Esophagus muscularis mucosa (tissue), 4 donors: Measurements from ENCODE around the gene ASB7.

Experiments
- CTCF ChIP-seq, 3 experiments: fragments of 200-600 bp in 2 of 3; fragments of 450-650 bp in 1 of 3; sonication (generic) in 2 of 3; IDR thresholded peaks; one replicate each; pipeline ENCODE4 v1.5.1; 2017 to 2019; ENCODE audit warnings: antibody characterized with exemption in 3 of 3, mild to moderate bottlenecking in 2 of 3, moderate library complexity in 1 of 3
- EP300 ChIP-seq: sonication (generic); formaldehyde crosslinking; IDR thresholded peaks from one replicate; pipeline ENCODE4 v1.6.1; 2017; ENCODE audit warnings: antibody characterized with exemption
- POLR2A ChIP-seq: fragments of 450-650 bp; IDR thresholded peaks from one replicate; pipeline ENCODE4 v1.6.1; 2017; ENCODE audit warnings: antibody characterized with exemption, moderate library complexity, mild to moderate bottlenecking, low read depth
- POLR2AphosphoS5 ChIP-seq, 2 donors: sonication (generic); formaldehyde crosslinking; IDR thresholded peaks; one replicate each; pipeline ENCODE4 v1.6.1; 2017; ENCODE audit warnings: antibody characterized with exemption in 2 of 2

DNA sequence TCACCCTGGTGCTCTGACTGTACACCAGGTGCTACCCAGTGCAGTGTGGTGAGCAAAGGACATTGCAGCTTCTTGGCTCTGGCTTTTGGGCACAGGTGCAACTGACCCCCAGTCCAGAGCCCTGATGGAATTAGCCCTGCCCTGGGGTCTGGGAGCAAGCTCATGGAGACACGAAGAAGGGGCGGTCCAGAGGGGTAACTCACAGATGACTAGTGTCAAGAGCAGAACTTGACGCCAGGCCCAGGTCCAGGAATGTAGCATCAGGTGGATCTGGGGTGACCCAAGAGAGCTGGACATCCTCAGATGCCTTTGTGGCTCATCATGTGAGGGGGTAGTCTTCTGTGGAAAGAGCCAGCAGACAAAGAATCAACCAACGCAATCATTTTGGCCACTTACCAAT is 88.9 kb downstream of the ASB7 start:
- no peak for TF ChIP-seq CTCF (IDR thresholded peaks at IDR 0.05)
- TF ChIP-seq EP300: no peak
- no peak for TF ChIP-seq POLR2A
- no peak for TF ChIP-seq POLR2AphosphoS5 (IDR thresholded peaks at IDR 0.05)
